Tibial artery (tissue), 4 donors: ENCODE measurements around the gene PRR33.

ENCODE experiments used
- DNase-seq, 2 donors: peaks; one replicate each; pipeline ENCODE4 v3.0.0-alpha.2; 2019
- H3K27ac ChIP-seq, 2 donors: fragments of 200-600 bp; sonication (generic) in 1 of 2; 1 replicate in 1 of 2; 2 replicates in 1 of 2; pipeline ENCODE4 v1.5.1; 2018 to 2019; ENCODE audit warnings: mild to moderate bottlenecking in 1 of 2
- H3K27me3 ChIP-seq, 2 donors: fragments of 200-600 bp; sonication (generic) in 1 of 2; one replicate each; pipeline versions ENCODE4 v1.5.1 to v1.6.0; 2016 to 2019
- H3K36me3 ChIP-seq, 3 donors: fragments of 200-600 bp; sonication (generic) in 2 of 3; one replicate each; pipeline ENCODE4 v1.5.1; 2016 to 2019; ENCODE audit warnings: mild to moderate bottlenecking in 2 of 3
- H3K4me1 ChIP-seq, 4 donors: fragments of 200-600 bp; sonication (generic) in 2 of 4; 1 replicate in 3 of 4; 2 replicates in 1 of 4; pipeline ENCODE4 v1.5.1; 2016 to 2019
- H3K4me3 ChIP-seq, 2 donors: fragments of 200-600 bp; sonication (generic) in 1 of 2; 1 replicate in 1 of 2; 2 replicates in 1 of 2; pipeline ENCODE4 v1.5.1; 2018 to 2019; ENCODE audit warnings: mild to moderate bottlenecking in 2 of 2
- H3K9me3 ChIP-seq, 3 donors: fragments of 200-600 bp; sonication (generic) in 1 of 3; one replicate each; pipeline ENCODE4 v1.5.1; 2016 to 2019
- CTCF ChIP-seq, 2 experiments: fragments of 200-600 bp in 1 of 2; fragments of 450-650 bp in 1 of 2; IDR thresholded peaks; one replicate each; pipeline ENCODE4 v1.5.1; 2017 to 2019; ENCODE audit warnings: antibody characterized with exemption in 2 of 2, mild to moderate bottlenecking in 1 of 2, moderate library complexity in 1 of 2
- intact Hi-C: fragments of 100-400 bp; cut with DNase I; formaldehyde crosslinking; loops from one replicate; pipeline ENCODE4 v1.15.0; 2023; ENCODE audit warnings: low total_unique reads

PRR33 gene

GRCh38 chr11:1864831-1865665, 26.6 kb downstream of the PRR33 start:
- no peaks in the 10 kb centered on the region for H3K9me3 ChIP-seq
- H3K36me3 ChIP-seq: no peaks in the 10 kb centered on the region
- peaks cover 0 to 62% (median 54%) of the 10 kb centered on the region in 4 donors for H3K4me1 ChIP-seq
- no peak for TF ChIP-seq CTCF (IDR thresholded peaks at IDR 0.05)
- H3K4me3 ChIP-seq: peak overlapping the region; percentile 24 to 42
- H3K27ac ChIP-seq: peak overlapping the region; percentile 94 to 95
- H3K27me3 ChIP-seq: peaks cover 0 to 16% of the 10 kb centered on the region in 2 donors
- intact Hi-C loops: no loop called here
- peak in 1 of 2 donors; percentile 83 for DNase-seq

GRCh38 chr11:1864231-1864630, 27.5 kb downstream of the PRR33 start:
- Histone ChIP-seq H3K36me3 (no peaks in the 10 kb centered on the region), H3K4me3 (peak overlapping the region; percentile 24 to 42), H3K9me3 (no peaks in the 10 kb centered on the region), H3K27me3 (peaks cover 0 to 9% of the 10 kb centered on the region in 2 donors), H3K27ac (peak overlapping the region; percentile 94 to 95), H3K4me1 (peaks cover 0 to 59% (median 48%) of the 10 kb centered on the region in 4 donors)
- no peak for DNase-seq
- TF ChIP-seq CTCF (IDR thresholded peaks at IDR 0.05): no peak
- intact Hi-C loops: no loop called here

GRCh38 chr11:1863352-1864216, 28.1 kb downstream of the PRR33 start:
- Histone ChIP-seq H3K4me3 (peak overlapping the region; percentile 24 to 42), H3K27ac (peak overlapping the region; percentile 94 to 95), H3K4me1 (peaks cover 0 to 54% (median 43%) of the 10 kb centered on the region in 4 donors), H3K36me3 (no peaks in the 10 kb centered on the region), H3K9me3 (no peaks in the 10 kb centered on the region), H3K27me3 (peaks cover 0 to 4% of the 10 kb centered on the region in 2 donors)
- TF ChIP-seq CTCF (IDR thresholded peaks at IDR 0.05): no peak
- intact Hi-C loops: no loop called here
- peak; percentile 90 to 97 for DNase-seq

- Histone ChIP-seq H3K27me3 (no peaks in the 10 kb centered on the region), H3K9me3 (no peaks in the 10 kb centered on the region), H3K4me1 (peaks cover 0 to 49% (median 36%) of the 10 kb centered on the region in 4 donors), H3K27ac (peak overlapping the region; percentile 94 to 95), H3K4me3 (no peak overlapping the region), H3K36me3 (no peaks in the 10 kb centered on the region)
- DNase-seq: no peak
- TF ChIP-seq CTCF (IDR thresholded peaks at IDR 0.05): no peak
- intact Hi-C loops: no loop called here
Observed at GRCh38 chr11:1862588-1863351, 28.9 kb downstream of the PRR33 start.
